Smooth muscle cell (in vitro differentiated cells): ENCODE results near the gene TAS2R7. TPM values are rescaled to one million over a fixed set of nuclear protein-coding genes. Genes with fewer than 3 reads are reported as not detected.
"Not testable (repeated sequence)": the region's sequence is repeated elsewhere in the genome, so short reads cannot be mapped to it uniquely, and the experiment has no call there.

Source experiments
- DNase-seq: peaks from one replicate; lab custom pipeline; 2025; ENCODE audit not compliant: unreplicated experiment; lab: John Stamatoyannopoulos, UW
- H2AFZ ChIP-seq: fragments of 200-600 bp; sonication (generic); 2 replicates; pipeline ENCODE4 v1.6.0; 2016; ENCODE audit warnings: antibody characterized with exemption, low read depth, mild to moderate bottlenecking
- H3F3A ChIP-seq: fragments of 200-600 bp; sonication (generic); 2 replicates; pipeline ENCODE4 v1.6.0; 2017; ENCODE audit warnings: antibody characterized with exemption, low read depth
- H3K27ac ChIP-seq: fragments of 200-600 bp; sonication (generic); 2 replicates; pipeline ENCODE4 v1.5.1; 2016; ENCODE audit warnings: low read depth, mild to moderate bottlenecking
- H3K27me3 ChIP-seq: fragments of 200-600 bp; sonication (generic); 2 replicates; pipeline ENCODE4 v1.6.1; 2016; ENCODE audit warnings: low read depth, mild to moderate bottlenecking
- H3K36me3 ChIP-seq: fragments of 200-600 bp; sonication (generic); 2 replicates; pipeline ENCODE4 v1.5.1; 2016; ENCODE audit warnings: low read depth
- H3K4me1 ChIP-seq: fragments of 200-600 bp; sonication (generic); 2 replicates; pipeline ENCODE4 v1.5.1; 2016; ENCODE audit warnings: low read depth
- H3K4me2 ChIP-seq: fragments of 200-600 bp; sonication (generic); 2 replicates; pipeline ENCODE4 v1.6.0; 2016; ENCODE audit warnings: mild to moderate bottlenecking
- H3K4me3 ChIP-seq: fragments of 200-600 bp; sonication (generic); 2 replicates; pipeline ENCODE4 v1.5.1; 2016; ENCODE audit warnings: mild to moderate bottlenecking
- H3K79me2 ChIP-seq: fragments of 200-600 bp; sonication (generic); 2 replicates; pipeline ENCODE4 v1.6.0; 2016; ENCODE audit warnings: low read depth, mild to moderate bottlenecking
- H3K9ac ChIP-seq: fragments of 200-600 bp; sonication (generic); 2 replicates; pipeline ENCODE4 v1.6.0; 2016; ENCODE audit warnings: low read depth
- H3K9me3 ChIP-seq: fragments of 200-600 bp; sonication (generic); replicated peaks from 2 replicates; pipeline ENCODE4 v1.5.1; 2016; ENCODE audit warnings: low read depth
- H4K20me1 ChIP-seq: fragments of 200-600 bp; sonication (generic); 2 replicates; pipeline ENCODE4 v1.6.0; 2016; ENCODE audit warnings: low read depth
- CTCF ChIP-seq: fragments of 200-600 bp; sonication (generic); IDR thresholded peaks from 2 replicates; pipeline ENCODE4 v1.5.1; 2017; ENCODE audit warnings: borderline replicate concordance, mild to moderate bottlenecking, antibody characterized with exemption; ENCODE audit not compliant: insufficient read depth, poor library complexity, severe bottlenecking
- WGBS: methylation state at CpG from one replicate; pipeline ENCODE4 v1.1.7; 2016; ENCODE audit warnings: low lambda C conversion rate; 5-methylcytosine and 5-hydroxymethylcytosine counted together
- polyA plus RNA-seq: library from polyadenylated mRNA; unstranded; fragments of >200 nt; fragmentation: Nextera tagmentation; extraction: Ambion mirVana; gene quantifications from 2 replicates; pipeline ENCODE4 v1.2.1, GENCODE V29; 2016
- total RNA-seq: library from RNA; depleted of rRNA; stranded (reverse); fragments of >200 nt; gene quantifications from 2 replicates; pipeline ENCODE4 v1.2.3, GENCODE V29; 2014

The TAS2R7 gene
- total and polyA plus RNA-seq, 2 experiments from 2014 or later, result not detected

- no peaks in the 10 kb centered on the region for H3K9me3 ChIP-seq
- peaks cover 1% of the 10 kb centered on the region for H3K4me1 ChIP-seq
- H3K9ac ChIP-seq, result no peak within 1 kb of the TSS
- TF ChIP-seq CTCF, result no peak
- no peaks in the 10 kb centered on the region for H3K79me2 ChIP-seq
- H3K4me3 ChIP-seq, result no peak within 1 kb of the TSS
- no peaks in the 10 kb centered on the region for H4K20me1 ChIP-seq
- H2AFZ ChIP-seq, result no peak within 1 kb of the TSS
- H3K36me3 ChIP-seq, result no peaks in the 10 kb centered on the region
- no peaks in the 10 kb centered on the region for H3F3A ChIP-seq
- no peaks in the 10 kb centered on the region for H3K27me3 ChIP-seq
- WGBS, result 92% methylated on average over 1 of the region's 1 CpG
- no peak for DNase-seq
- no peak within 1 kb of the TSS for H3K4me2 ChIP-seq
- no peak within 1 kb of the TSS for H3K27ac ChIP-seq
Measured at GRCh38 chr12:10807186-10807585, 4.8 kb upstream of the TAS2R7 start, which contains the start of gene TAS2R8. TSS of gene TAS2R8 (minus strand) at chr12:10807286. CDS start at chr12:10806980, 306 bp downstream.

- H3K79me2 ChIP-seq, result no peaks in the 10 kb centered on the region
- H3K4me2 ChIP-seq, result no peak overlapping the region
- no peaks in the 10 kb centered on the region for H4K20me1 ChIP-seq
- no peaks in the 10 kb centered on the region for H3K9me3 ChIP-seq
- H3K4me3 ChIP-seq, result no peak overlapping the region
- no peaks in the 10 kb centered on the region for H3F3A ChIP-seq
- H3K9ac ChIP-seq, result no peak overlapping the region
- H3K27me3 ChIP-seq, result no peaks in the 10 kb centered on the region
- DNase-seq, result no peak
- no peak overlapping the region for H3K27ac ChIP-seq
- TF ChIP-seq CTCF, result no peak
- no peaks in the 10 kb centered on the region for H3K36me3 ChIP-seq
- peaks cover 12% of the 10 kb centered on the region for H3K4me1 ChIP-seq
- 78% methylated on average over 5 of the region's 5 CpGs for WGBS
- H2AFZ ChIP-seq, result no peak overlapping the region
Measured at GRCh38 chr12:10801741-10802140, 686 bp downstream of the TAS2R7 start.

DNA sequence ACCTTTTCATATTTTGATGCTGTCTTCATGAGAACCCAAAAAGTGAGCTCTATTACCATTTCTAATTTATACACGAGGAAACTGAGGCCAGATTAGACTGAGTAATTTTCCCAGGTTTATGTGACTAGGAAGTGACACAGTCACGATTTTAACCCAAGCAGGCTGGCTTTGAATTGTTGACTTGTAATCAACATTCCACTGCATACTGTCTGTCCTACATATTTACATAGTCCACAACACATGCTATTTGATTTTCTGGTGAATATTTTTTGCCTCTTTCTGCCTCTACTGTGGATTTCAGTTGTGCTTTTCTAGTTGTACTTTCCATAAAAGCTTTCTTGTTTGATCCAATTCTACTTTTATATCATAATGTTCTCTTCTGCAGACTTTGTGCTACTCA lies 8.2 kb downstream of the TAS2R7 start:
- Histone ChIP-seq H3K27ac (no peak overlapping the region), H3K36me3 (no peaks in the 10 kb centered on the region), H3K27me3 (no peaks in the 10 kb centered on the region), H3K4me2 (no peak overlapping the region), H3K9ac (no peak overlapping the region), H4K20me1 (no peaks in the 10 kb centered on the region), H3K79me2 (no peaks in the 10 kb centered on the region), H3K4me3 (no peak overlapping the region), H3F3A (no peaks in the 10 kb centered on the region), H3K4me1 (no peaks in the 10 kb centered on the region), H2AFZ (no peak overlapping the region), H3K9me3 (no peaks in the 10 kb centered on the region)
- TF ChIP-seq CTCF, result no peak
- no peak for DNase-seq
- 67% methylated on average over 2 of the region's 2 CpGs for WGBS

GRCh38 chr12:10791769-10792168 lies 10.7 kb downstream of the TAS2R7 start:
- not testable (repeated sequence) for H3K4me1 ChIP-seq, H3K79me2 ChIP-seq, H2AFZ ChIP-seq, DNase-seq, H3K36me3 ChIP-seq, H3K27me3 ChIP-seq, H3K4me3 ChIP-seq, H3K9me3 ChIP-seq, H3K4me2 ChIP-seq, H4K20me1 ChIP-seq, H3K27ac ChIP-seq, H3K9ac ChIP-seq, H3F3A ChIP-seq
- 77% methylated on average over 4 of the region's 4 CpGs for WGBS
